Neural cell (in vitro differentiated cells): ENCODE results near the gene SEC22B.
"Not testable (repeated sequence)": the region's sequence is repeated elsewhere in the genome, so short reads cannot be mapped to it uniquely, and the experiment has no call there.

Source experiments
- CTCF ChIP-seq: fragments of 450-650 bp; IDR thresholded peaks from 2 replicates; pipeline ENCODE4 v1.5.1; 2014; ENCODE audit warnings: antibody characterized with exemption, mild to moderate bottlenecking, moderate library complexity; ENCODE audit not compliant: poor library complexity, severe bottlenecking
- EZH2 ChIP-seq: fragments of 200-600, 300-800 bp; shearing (Covaris generic), sonication (generic); IDR thresholded peaks from 2 replicates; pipeline ENCODE4 v1.6.1; 2014; ENCODE audit warnings: antibody characterized with exemption, low read length, borderline replicate concordance, mild to moderate bottlenecking; ENCODE audit not compliant: insufficient read depth, poor library complexity, severe bottlenecking

DNA sequence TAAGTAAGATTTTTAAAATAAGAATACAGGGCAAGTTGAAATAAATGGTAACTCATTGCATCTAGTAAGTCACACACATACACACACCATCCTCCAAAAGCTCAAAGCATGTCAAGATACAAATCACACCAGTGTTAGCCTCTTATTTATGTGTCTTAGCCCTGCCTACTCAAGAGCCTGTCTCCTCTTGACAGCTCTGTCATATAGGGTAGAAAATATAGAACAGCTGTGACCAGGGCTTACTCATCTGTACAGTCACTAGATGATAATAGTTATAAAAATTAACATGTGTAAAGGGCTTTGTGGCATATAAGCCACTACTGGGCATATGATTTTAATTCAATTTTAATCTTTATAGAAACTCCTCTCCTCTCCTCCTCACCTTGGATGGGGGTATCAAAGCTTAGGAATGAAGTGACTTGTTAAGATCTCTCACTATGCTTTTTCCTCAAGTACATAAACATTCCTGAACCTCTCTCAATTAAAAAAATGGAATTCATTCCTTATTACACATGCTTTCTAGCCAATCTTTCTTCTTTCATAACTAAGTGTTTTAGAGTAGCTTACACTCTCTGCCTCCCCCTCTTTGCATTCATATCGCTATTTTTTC lies 35.6 kb downstream of the SEC22B start:
- not testable (repeated sequence) for TF ChIP-seq EZH2, CTCF
